Calu3 (cell line): Measurements from ENCODE around the gene GPD1. TPM values are rescaled to one million over a fixed set of nuclear protein-coding genes. Genes with fewer than 3 reads are reported as not detected.

ENCODE experiments used
- BruUV-seq: library from RNA; stranded (reverse); fragments of 400-500 nt; replicated peaks from 2 replicates; lab custom pipeline; 2021; lab: Mats Ljungman, UMichigan
- CTCF ChIA-PET: fragments of 300-600 bp; sonication (Branson Sonifier 250); formaldehyde crosslinking; loops from one replicate; lab custom pipeline; 2022; ENCODE audit warnings: antibody characterized with exemption; lab: Charles Lee
- DNase-seq: peaks from one replicate; pipeline ENCODE4 v3.0.0; 2022
- H3K27ac Mint-ChIP-seq: one replicate; pipeline ENCODE4 v1.8.0; 2022; ENCODE audit warnings: mixed read lengths; ENCODE audit not compliant: unreplicated experiment
- H3K27me3 Mint-ChIP-seq: one replicate; pipeline ENCODE4 v1.8.0; 2022; ENCODE audit warnings: mixed read lengths; ENCODE audit not compliant: unreplicated experiment
- H3K36me3 Mint-ChIP-seq: one replicate; pipeline ENCODE4 v1.8.0; 2022; ENCODE audit warnings: mild to moderate bottlenecking, moderate library complexity, mixed read lengths; ENCODE audit not compliant: insufficient read depth, unreplicated experiment
- H3K4me1 Mint-ChIP-seq: one replicate; pipeline ENCODE4 v1.8.0; 2022; ENCODE audit warnings: mild to moderate bottlenecking, low read depth, mixed read lengths; ENCODE audit not compliant: unreplicated experiment
- H3K4me3 Mint-ChIP-seq: one replicate; pipeline ENCODE4 v1.8.0; 2022; ENCODE audit warnings: mild to moderate bottlenecking, low read depth, moderate library complexity, mixed read lengths; ENCODE audit not compliant: unreplicated experiment
- H3K9me3 Mint-ChIP-seq: one replicate; pipeline ENCODE4 v1.8.0; 2022; ENCODE audit warnings: low read depth, mixed read lengths; ENCODE audit not compliant: unreplicated experiment
- intact Hi-C: fragments of 100-400 bp; cut with micrococcal nuclease; formaldehyde crosslinking; loops from one replicate; pipeline ENCODE4 v1.10.0; 2022; ENCODE audit not compliant: unreplicated experiment
- total RNA-seq: library from RNA; stranded (reverse); gene quantifications from 2 replicates; pipeline ENCODE4 v1.2.3, GENCODE V29; 2022
- TF ChIP-seq, protein P1 (sequence below): fragments of 200-600 bp; IDR thresholded peaks from one replicate; pipeline ENCODE4 v1.8.0; 2022; ENCODE audit warnings: antibody characterized with exemption; ENCODE audit not compliant: unreplicated experiment

Gene GPD1
- total RNA-seq, 1 experiment from 2014 or later, result 0.21 TPM

DNA sequence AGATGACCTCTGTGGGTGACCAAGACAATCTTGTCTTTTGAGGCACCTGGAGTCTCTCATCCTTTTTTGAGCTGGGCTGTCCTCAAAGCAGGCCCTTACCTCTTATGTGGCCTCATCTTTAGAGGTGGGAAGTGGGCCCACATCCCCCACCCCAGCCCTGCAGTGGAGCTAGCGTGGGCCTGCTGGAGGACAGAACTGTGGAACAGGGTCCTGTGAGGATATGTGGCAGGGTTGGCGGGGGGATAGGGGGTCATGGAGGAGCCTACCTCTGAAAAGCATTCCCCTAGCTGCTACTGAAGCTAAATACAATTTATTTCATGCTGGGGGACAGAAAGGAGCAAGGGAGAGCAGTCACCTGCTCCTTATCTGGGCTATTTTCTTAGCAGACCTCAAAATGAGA is 457 bp upstream of the GPD1 start:
- no peak overlapping the region for H3K4me3 Mint-ChIP-seq

DNA sequence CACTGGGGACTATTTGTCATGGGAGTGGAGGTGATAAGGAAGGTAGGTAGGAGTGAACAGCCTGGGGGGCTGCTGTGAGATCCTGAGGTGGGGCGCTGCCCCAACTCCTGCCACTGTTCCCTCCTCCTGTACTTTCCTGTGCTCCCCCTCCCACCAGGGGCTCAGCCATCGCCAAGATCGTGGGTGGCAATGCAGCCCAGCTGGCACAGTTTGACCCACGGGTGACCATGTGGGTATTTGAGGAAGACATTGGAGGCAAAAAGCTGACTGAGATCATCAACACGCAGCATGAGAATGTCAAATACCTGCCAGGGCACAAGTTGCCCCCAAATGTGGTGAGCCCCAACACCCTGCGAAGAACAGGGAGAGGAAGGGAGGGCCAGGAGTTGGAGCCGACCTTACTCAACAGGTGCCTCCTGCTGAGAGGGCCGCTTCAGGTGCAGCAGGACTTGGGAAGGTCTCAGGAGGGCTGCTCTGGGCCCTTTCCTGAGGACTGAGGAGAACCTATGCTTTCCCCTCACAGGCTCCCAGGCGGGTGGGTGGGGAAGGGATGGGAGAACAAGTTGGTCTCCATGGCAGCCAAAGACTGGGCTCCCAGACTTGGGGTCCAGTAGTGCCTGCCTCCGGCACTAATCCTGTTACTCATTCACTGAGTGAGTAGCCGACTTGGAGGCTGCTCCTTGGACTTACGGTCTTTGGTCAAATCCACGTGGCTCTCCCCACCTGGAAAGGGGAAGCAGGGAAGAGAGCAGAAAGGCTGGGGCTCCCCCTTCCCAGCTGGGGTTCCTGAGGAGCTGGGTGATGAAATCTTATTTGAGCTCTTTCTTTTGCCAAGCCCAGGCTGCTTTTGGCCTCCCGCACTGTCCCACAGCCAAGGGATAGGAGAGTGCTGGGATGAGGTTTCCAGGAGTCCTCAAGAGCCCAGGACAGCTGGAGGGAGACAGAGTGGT is 884 bp downstream of the GPD1 start:
- Mint-ChIP-seq H3K9me3 (no peaks in the 10 kb centered on the region), H3K4me3 (no peak overlapping the region), H3K36me3 (peaks cover 8% of the 10 kb centered on the region), H3K27ac (no peak overlapping the region), H3K4me1 (peaks cover 11% of the 10 kb centered on the region), H3K27me3 (peaks cover 24% of the 10 kb centered on the region)
- TF ChIP-seq, protein P1, sequence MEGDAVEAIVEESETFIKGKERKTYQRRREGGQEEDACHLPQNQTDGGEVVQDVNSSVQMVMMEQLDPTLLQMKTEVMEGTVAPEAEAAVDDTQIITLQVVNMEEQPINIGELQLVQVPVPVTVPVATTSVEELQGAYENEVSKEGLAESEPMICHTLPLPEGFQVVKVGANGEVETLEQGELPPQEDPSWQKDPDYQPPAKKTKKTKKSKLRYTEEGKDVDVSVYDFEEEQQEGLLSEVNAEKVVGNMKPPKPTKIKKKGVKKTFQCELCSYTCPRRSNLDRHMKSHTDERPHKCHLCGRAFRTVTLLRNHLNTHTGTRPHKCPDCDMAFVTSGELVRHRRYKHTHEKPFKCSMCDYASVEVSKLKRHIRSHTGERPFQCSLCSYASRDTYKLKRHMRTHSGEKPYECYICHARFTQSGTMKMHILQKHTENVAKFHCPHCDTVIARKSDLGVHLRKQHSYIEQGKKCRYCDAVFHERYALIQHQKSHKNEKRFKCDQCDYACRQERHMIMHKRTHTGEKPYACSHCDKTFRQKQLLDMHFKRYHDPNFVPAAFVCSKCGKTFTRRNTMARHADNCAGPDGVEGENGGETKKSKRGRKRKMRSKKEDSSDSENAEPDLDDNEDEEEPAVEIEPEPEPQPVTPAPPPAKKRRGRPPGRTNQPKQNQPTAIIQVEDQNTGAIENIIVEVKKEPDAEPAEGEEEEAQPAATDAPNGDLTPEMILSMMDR, result no peak
- intact Hi-C loops, result no loop called here
- no TSS peak for BruUV-seq
- no peak for DNase-seq
- CTCF ChIA-PET, result interaction anchor here (0.6 to 1.6 kb wide), 5 partner anchors 13 to 68 kb away, joined by 3 to 6 read pairs (median 5); partner anchors contain the start of gene SMARCD1

More for the DNA sequence above, 457 bp upstream of the GPD1 start:
- Mint-ChIP-seq H3K9me3 (no peaks in the 10 kb centered on the region), H3K27me3 (peaks cover 24% of the 10 kb centered on the region), H3K36me3 (peaks cover 6% of the 10 kb centered on the region), H3K4me1 (peaks cover 11% of the 10 kb centered on the region), H3K27ac (no peak overlapping the region)
- TF ChIP-seq, protein P1, result no peak
- BruUV-seq, result no TSS peak
- CTCF ChIA-PET, result interaction anchor here (0.9 to 1.6 kb wide), 3 partner anchors 15 to 70 kb away, joined by 3 to 5 read pairs (median 3); partner anchors contain the start of gene SMARCD1
- intact Hi-C loops, result no loop called here
- DNase-seq, result no peak

DNA sequence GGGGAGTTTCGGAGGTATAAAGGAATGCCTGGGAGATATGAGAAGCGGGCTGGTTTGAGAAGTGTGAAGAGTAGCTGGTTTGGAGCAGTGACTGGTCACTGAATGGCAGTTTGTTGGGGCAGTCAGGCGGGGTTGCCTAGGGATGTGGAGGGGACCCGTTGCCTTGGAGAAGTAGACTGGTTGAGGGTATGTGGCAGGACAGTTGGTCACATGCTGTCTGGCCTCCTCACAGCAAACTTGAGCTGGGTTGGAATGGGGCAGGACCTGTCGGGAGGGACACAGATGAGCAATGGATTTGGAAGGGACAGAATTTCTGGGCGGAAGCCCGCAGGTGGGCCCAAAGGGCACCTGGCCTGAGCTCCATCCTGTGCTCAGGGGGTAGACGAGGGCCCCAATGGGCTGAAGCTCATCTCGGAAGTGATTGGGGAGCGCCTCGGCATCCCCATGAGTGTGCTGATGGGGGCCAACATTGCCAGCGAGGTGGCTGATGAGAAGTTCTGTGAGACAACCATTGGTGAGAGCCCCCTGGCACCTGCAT is 2.2 kb downstream of the GPD1 start:
- Mint-ChIP-seq H3K4me1 (peaks cover 22% of the 10 kb centered on the region), H3K27ac (no peak overlapping the region), H3K9me3 (no peaks in the 10 kb centered on the region), H3K36me3 (peaks cover 4% of the 10 kb centered on the region), H3K4me3 (no peak overlapping the region), H3K27me3 (peaks cover 24% of the 10 kb centered on the region)
- no TSS peak for BruUV-seq
- intact Hi-C loops, result no loop called here
- CTCF ChIA-PET, result interaction anchor here (0.6 kb wide), 1 partner anchor 67 kb away, joined by 3 read pairs; no protein-coding TSS in a partner anchor
- no peak for DNase-seq
- TF ChIP-seq, protein P1, result no peak

DNA sequence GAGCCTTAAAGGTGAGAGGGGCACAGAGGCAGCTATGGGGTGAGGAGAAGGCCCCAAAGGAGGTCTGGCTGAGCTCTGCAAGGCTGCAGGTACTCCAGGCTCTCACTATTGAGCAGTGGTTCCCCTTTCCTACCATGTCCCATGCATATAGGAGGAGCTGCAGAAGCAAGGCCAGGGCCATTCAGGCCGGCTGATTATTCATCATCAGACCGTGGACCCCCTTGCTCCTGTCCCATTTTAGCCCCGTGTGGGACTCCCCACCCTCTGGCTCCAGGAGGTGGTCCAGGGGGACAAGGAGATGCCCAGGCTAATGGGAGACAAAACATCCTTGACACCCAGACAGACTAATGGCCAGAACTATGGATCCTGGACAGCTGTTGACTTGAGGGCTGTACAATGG is 3.1 kb downstream of the GPD1 start:
- peaks cover 24% of the 10 kb centered on the region for H3K27me3 Mint-ChIP-seq
- no peak for DNase-seq
- CTCF ChIA-PET, result no interaction called here
- intact Hi-C loops, result no loop called here
- TF ChIP-seq, protein P1, result no peak
- H3K4me3 Mint-ChIP-seq, result no peak overlapping the region
- BruUV-seq, result no TSS peak
- H3K27ac Mint-ChIP-seq, result no peak overlapping the region
- H3K9me3 Mint-ChIP-seq, result no peaks in the 10 kb centered on the region
- peaks cover 8% of the 10 kb centered on the region for H3K36me3 Mint-ChIP-seq
- H3K4me1 Mint-ChIP-seq, result peaks cover 22% of the 10 kb centered on the region
